Measurements from ENCODE around the gene DYNLT4.

Gene DYNLT4

GRCh38 chr1:44846985-44847384, 39.8 kb upstream of the DYNLT4 start (continued):
- TF ChIP-seq CSRNP3 (CRISPR knock-in tag; IDR thresholded peaks at IDR 0.05) (no peak), ZNF70 (CRISPR knock-in tag; IDR thresholded peaks at IDR 0.05) (no peak), TSHZ2 (CRISPR knock-in tag; IDR thresholded peaks at IDR 0.05) (no peak), OSR1 (CRISPR knock-in tag; IDR thresholded peaks at IDR 0.05) (no peak), TCF4 (CRISPR knock-in tag; IDR thresholded peaks at IDR 0.05; ENCODE audit: borderline replicate concordance) (no peak)

- ATAC-seq, result peak; percentile 94
- no peak for TF ChIP-seq SNAI2 (CRISPR knock-in tag; IDR thresholded peaks at IDR 0.05)
- no peak for TF ChIP-seq ZFP3 (CRISPR knock-in tag; IDR thresholded peaks at IDR 0.05)
- no peak for TF ChIP-seq RARB (CRISPR knock-in tag; IDR thresholded peaks at IDR 0.05)
- no peak for TF ChIP-seq ZNF8 (CRISPR knock-in tag; IDR thresholded peaks at IDR 0.05)
- TF ChIP-seq ZNF70 (CRISPR knock-in tag; IDR thresholded peaks at IDR 0.05), result no peak
- no peak for TF ChIP-seq CREB5 (CRISPR knock-in tag; IDR thresholded peaks at IDR 0.05; ENCODE audit: low read depth)
- no peak for TF ChIP-seq ARNTL (CRISPR knock-in tag; IDR thresholded peaks at IDR 0.05; ENCODE audit: borderline replicate concordance, low read depth)
- no peak for TF ChIP-seq TCF4 (CRISPR knock-in tag; IDR thresholded peaks at IDR 0.05; ENCODE audit: borderline replicate concordance)
- TF ChIP-seq GLIS3 (CRISPR knock-in tag; IDR thresholded peaks at IDR 0.05), result no peak
- TF ChIP-seq TSHZ2 (CRISPR knock-in tag; IDR thresholded peaks at IDR 0.05), result no peak
- TF ChIP-seq ZC3H10 (CRISPR knock-in tag; IDR thresholded peaks at IDR 0.05), result no peak
- no peak for TF ChIP-seq ESRRG (CRISPR knock-in tag; IDR thresholded peaks at IDR 0.05)
Observed at GRCh38 chr1:44842862-44843655, 35.9 kb upstream of the DYNLT4 start, which contains the start of gene PTCH2. TSS of gene PTCH2 (minus strand) at chr1:44843253. CDS start at chr1:44842932, 321 bp downstream.

GRCh38 chr1:44842486-44842861, 35.3 kb upstream of the DYNLT4 start:
- peak; percentile 21 for ATAC-seq
- no peak for TF ChIP-seq BACH2 (CRISPR knock-in tag; IDR thresholded peaks at IDR 0.05; ENCODE audit: borderline replicate concordance)
- TF ChIP-seq CREB5 (CRISPR knock-in tag; IDR thresholded peaks at IDR 0.05; ENCODE audit: low read depth), result no peak
- TF ChIP-seq ARNTL (CRISPR knock-in tag; IDR thresholded peaks at IDR 0.05; ENCODE audit: borderline replicate concordance, low read depth), result no peak
- no peak for TF ChIP-seq CSRNP3 (CRISPR knock-in tag; IDR thresholded peaks at IDR 0.05)
- no peak for TF ChIP-seq SNAI2 (CRISPR knock-in tag; IDR thresholded peaks at IDR 0.05)
- no peak for TF ChIP-seq ZNF565 (CRISPR knock-in tag; conservative IDR thresholded peaks at IDR 0.05; ENCODE audit: low read depth)
- TF ChIP-seq TOX (CRISPR knock-in tag; IDR thresholded peaks at IDR 0.05; ENCODE audit: borderline replicate concordance), result no peak
- TF ChIP-seq OSR1 (CRISPR knock-in tag; IDR thresholded peaks at IDR 0.05), result no peak
- TF ChIP-seq ZNF70 (CRISPR knock-in tag; IDR thresholded peaks at IDR 0.05), result no peak
- no peak for TF ChIP-seq ZC3H10 (CRISPR knock-in tag; IDR thresholded peaks at IDR 0.05)
- no peak for TF ChIP-seq POU6F1 (CRISPR knock-in tag; IDR thresholded peaks at IDR 0.05; ENCODE audit: borderline replicate concordance, low read depth)
- no peak for TF ChIP-seq PPARA (CRISPR knock-in tag; IDR thresholded peaks at IDR 0.05; ENCODE audit: borderline replicate concordance)
- no peak for TF ChIP-seq CSDC2 (CRISPR knock-in tag; IDR thresholded peaks at IDR 0.05)
- TF ChIP-seq ZFP3 (CRISPR knock-in tag; IDR thresholded peaks at IDR 0.05), result no peak
- no peak for TF ChIP-seq RARB (CRISPR knock-in tag; IDR thresholded peaks at IDR 0.05)
- TF ChIP-seq TCF4 (CRISPR knock-in tag; IDR thresholded peaks at IDR 0.05; ENCODE audit: borderline replicate concordance), result no peak
- no peak for TF ChIP-seq ZFP30 (CRISPR knock-in tag; IDR thresholded peaks at IDR 0.05)
- no peak for TF ChIP-seq ESRRG (CRISPR knock-in tag; IDR thresholded peaks at IDR 0.05)
- TF ChIP-seq GLIS3 (CRISPR knock-in tag; IDR thresholded peaks at IDR 0.05), result no peak

Measured in SK-N-SH treated with all-trans-retinoic acid at 6 μM for 48 hours (cell line).